ENCODE data around the gene OR2G3. TPM values are rescaled to one million over a fixed set of nuclear protein-coding genes. Genes with fewer than 3 reads are reported as not detected.

Gene OR2G3
- total RNA-seq, 2 experiments from 2014 or later = not detected

DNA sequence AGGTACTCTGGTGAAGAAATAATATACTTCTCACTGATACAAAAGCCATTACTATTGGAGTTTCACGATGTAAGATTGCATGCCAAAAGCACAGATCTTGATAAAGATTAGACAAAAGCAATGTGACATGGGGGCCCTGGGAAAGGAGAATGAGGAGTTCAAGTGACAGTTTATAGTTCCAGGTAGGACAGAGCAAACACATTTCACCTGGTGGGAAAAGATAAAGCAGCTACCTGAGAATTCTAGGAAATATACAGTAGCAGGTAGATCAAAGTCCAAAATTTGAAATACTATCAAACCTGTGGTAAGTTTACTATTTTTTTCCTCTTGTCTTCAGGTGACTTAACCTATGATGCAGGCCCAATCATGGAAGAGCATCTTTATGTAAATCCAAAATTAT is 8.0 kb downstream of the OR2G3 start:
- Histone ChIP-seq H3K4me1 (ENCODE audit: insufficient read depth, low read length) (no peaks in the 10 kb centered on the region), H3K27ac (ENCODE audit: low read depth in 1 of 2, low read length in 2 of 2) (no peak overlapping the region), H3K9me3 (ENCODE audit: control insufficient read depth in 1 of 2, insufficient read depth in 1 of 2, low read length in 2 of 2) (peaks cover 0 to 8% of the 10 kb centered on the region in 2 experiments), H3K27me3 (ENCODE audit: control insufficient read depth in 1 of 2, insufficient read depth in 2 of 2, low read length in 2 of 2) (no peaks in the 10 kb centered on the region), H3K36me3 (ENCODE audit: insufficient read depth, low read length) (no peaks in the 10 kb centered on the region), H3K4me3 (ENCODE audit: low read length) (no peak overlapping the region)
- H3K4me3 Mint-ChIP-seq = no peak overlapping the region
- DNase-seq = no peak
- no peaks in the 10 kb centered on the region for H3K4me1 Mint-ChIP-seq (ENCODE audit: low read depth)
- TF ChIP-seq, protein P1, sequence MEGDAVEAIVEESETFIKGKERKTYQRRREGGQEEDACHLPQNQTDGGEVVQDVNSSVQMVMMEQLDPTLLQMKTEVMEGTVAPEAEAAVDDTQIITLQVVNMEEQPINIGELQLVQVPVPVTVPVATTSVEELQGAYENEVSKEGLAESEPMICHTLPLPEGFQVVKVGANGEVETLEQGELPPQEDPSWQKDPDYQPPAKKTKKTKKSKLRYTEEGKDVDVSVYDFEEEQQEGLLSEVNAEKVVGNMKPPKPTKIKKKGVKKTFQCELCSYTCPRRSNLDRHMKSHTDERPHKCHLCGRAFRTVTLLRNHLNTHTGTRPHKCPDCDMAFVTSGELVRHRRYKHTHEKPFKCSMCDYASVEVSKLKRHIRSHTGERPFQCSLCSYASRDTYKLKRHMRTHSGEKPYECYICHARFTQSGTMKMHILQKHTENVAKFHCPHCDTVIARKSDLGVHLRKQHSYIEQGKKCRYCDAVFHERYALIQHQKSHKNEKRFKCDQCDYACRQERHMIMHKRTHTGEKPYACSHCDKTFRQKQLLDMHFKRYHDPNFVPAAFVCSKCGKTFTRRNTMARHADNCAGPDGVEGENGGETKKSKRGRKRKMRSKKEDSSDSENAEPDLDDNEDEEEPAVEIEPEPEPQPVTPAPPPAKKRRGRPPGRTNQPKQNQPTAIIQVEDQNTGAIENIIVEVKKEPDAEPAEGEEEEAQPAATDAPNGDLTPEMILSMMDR (IDR thresholded peaks at IDR 0.05) = no peak
- peaks cover 2% of the 10 kb centered on the region for H3K9me3 Mint-ChIP-seq
- H3K27ac Mint-ChIP-seq = no peak overlapping the region
- ChIA-PET CTCF (no interaction called here), POLR2A (no interaction called here)
- intact Hi-C loops (cut with DNase I, micrococcal nuclease) = no loop called here
- no peaks in the 10 kb centered on the region for H3K27me3 Mint-ChIP-seq
- ATAC-seq (ENCODE audit: poor library complexity) = no peak
- H3K36me3 Mint-ChIP-seq (ENCODE audit: low read depth) = no peaks in the 10 kb centered on the region

DNA sequence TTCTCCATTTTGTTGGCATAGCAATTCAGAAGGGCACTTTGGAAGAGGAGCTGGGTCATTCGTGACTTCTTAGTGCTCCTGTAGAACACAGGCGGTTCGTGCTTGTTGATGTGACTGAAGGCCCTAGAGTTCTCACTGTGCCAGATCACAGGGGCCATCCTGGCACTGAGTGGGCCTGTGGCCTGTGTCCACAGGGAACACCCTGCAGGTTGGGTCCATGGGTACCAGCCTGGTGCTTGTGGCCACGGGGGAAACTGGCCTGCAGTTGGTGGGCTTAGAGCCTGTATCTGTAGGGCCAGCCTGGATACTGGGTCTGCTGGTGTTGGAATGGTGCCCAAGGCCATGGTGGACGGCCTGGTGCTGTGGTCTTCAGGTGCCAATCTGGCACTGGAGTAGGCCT is 9.2 kb downstream of the OR2G3 start:
- DNase-seq (no peak), ATAC-seq (ENCODE audit: poor library complexity) (no peak)
- TF ChIP-seq, protein P1 (IDR thresholded peaks at IDR 0.05) = no peak
- Histone ChIP-seq H3K4me1 (ENCODE audit: insufficient read depth, low read length) (no peaks in the 10 kb centered on the region), H3K36me3 (ENCODE audit: insufficient read depth, low read length) (no peaks in the 10 kb centered on the region), H3K27me3 (ENCODE audit: control insufficient read depth in 1 of 2, insufficient read depth in 2 of 2, low read length in 2 of 2) (no peaks in the 10 kb centered on the region), H3K9me3 (ENCODE audit: control insufficient read depth in 1 of 2, insufficient read depth in 1 of 2, low read length in 2 of 2) (peaks cover 0 to 8% of the 10 kb centered on the region in 2 experiments), H3K4me3 (ENCODE audit: low read length) (no peak overlapping the region), H3K27ac (ENCODE audit: low read depth in 1 of 2, low read length in 2 of 2) (no peak overlapping the region)
- intact Hi-C loops (cut with DNase I, micrococcal nuclease) = no loop called here
- H3K27me3 Mint-ChIP-seq = no peaks in the 10 kb centered on the region
- CTCF ChIA-PET = no interaction called here
- no peak overlapping the region for H3K27ac Mint-ChIP-seq
- H3K4me1 Mint-ChIP-seq (ENCODE audit: low read depth) = no peaks in the 10 kb centered on the region
- no peak overlapping the region for H3K4me3 Mint-ChIP-seq
- H3K36me3 Mint-ChIP-seq (ENCODE audit: low read depth) = no peaks in the 10 kb centered on the region
- H3K9me3 Mint-ChIP-seq = no peaks in the 10 kb centered on the region
- POLR2A ChIA-PET = no interaction called here

DNA sequence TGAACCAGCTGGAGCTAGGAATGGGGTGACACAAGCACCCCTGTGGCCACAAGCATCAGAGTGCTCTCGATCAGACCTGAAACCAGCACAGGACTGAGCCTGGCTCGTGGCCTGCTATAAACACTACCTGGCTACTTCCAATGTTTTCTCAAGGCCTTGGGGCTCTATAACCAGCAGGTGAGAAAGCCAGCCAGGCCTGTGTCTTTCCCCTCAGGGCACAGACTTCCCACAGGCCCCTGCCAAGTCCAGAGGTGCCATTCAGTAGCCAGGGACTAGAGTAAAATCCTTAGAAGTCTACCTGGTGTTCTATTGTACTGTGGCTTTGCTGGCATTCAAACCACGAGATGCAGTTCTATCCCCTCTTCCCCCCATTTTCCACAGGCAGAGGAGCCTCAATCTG is 22.6 kb downstream of the OR2G3 start:
- ATAC-seq (ENCODE audit: poor library complexity) (no peak), DNase-seq (no peak)
- Mint-ChIP-seq H3K4me1 (ENCODE audit: low read depth) (no peaks in the 10 kb centered on the region), H3K27ac (no peak overlapping the region), H3K27me3 (no peaks in the 10 kb centered on the region), H3K9me3 (no peaks in the 10 kb centered on the region), H3K36me3 (ENCODE audit: low read depth) (no peaks in the 10 kb centered on the region), H3K4me3 (no peak overlapping the region)
- Histone ChIP-seq H3K9me3 (ENCODE audit: control insufficient read depth in 1 of 2, insufficient read depth in 1 of 2, low read length in 2 of 2) (no peaks in the 10 kb centered on the region), H3K4me1 (ENCODE audit: insufficient read depth, low read length) (no peaks in the 10 kb centered on the region), H3K27ac (ENCODE audit: low read depth in 1 of 2, low read length in 2 of 2) (no peak overlapping the region), H3K4me3 (ENCODE audit: low read length) (no peak overlapping the region), H3K36me3 (ENCODE audit: insufficient read depth, low read length) (no peaks in the 10 kb centered on the region), H3K27me3 (ENCODE audit: control insufficient read depth in 1 of 2, insufficient read depth in 2 of 2, low read length in 2 of 2) (no peaks in the 10 kb centered on the region)
- TF ChIP-seq, protein P1 (IDR thresholded peaks at IDR 0.05) = no peak
- intact Hi-C loops (cut with DNase I, micrococcal nuclease) = no loop called here
- ChIA-PET POLR2A (no interaction called here), CTCF (no interaction called here)

All from CD4-positive, alpha-beta T cell (primary cell).